HepG2 (cell line): ENCODE measurements around the gene UCN. TPM values are rescaled to one million over a fixed set of nuclear protein-coding genes. Genes with fewer than 3 reads are reported as not detected.

Source experiments
- ATF1 ChIP-seq: IDR thresholded peaks from 2 replicates; pipeline ENCODE4 v1.6.1; 2016; ENCODE audit warnings: mild to moderate bottlenecking, control low read depth
- BRD4 ChIP-seq: sonication (generic); formaldehyde crosslinking; IDR thresholded peaks from 2 replicates; pipeline ENCODE4 v1.4.0; 2020; ENCODE audit warnings: missing genetic modification reagents
- CBX5 ChIP-seq: sonication (generic); formaldehyde crosslinking; IDR thresholded peaks from 2 replicates; pipeline ENCODE4 v1.4.0; 2020; ENCODE audit warnings: missing genetic modification reagents, borderline replicate concordance
- CREB1 ChIP-seq, 2 experiments: fragments of 450-650 bp in 1 of 2; IDR thresholded peaks; 2 replicates each; pipeline ENCODE4 v1.6.1; 2016 to 2017; ENCODE audit warnings: control low read depth in 1 of 2, mild to moderate bottlenecking in 1 of 2, missing compliant biosample characterization in 1 of 2, missing genetic modification characterization in 1 of 2
- E2F1 ChIP-seq: sonication (generic); formaldehyde crosslinking; IDR thresholded peaks from 2 replicates; pipeline ENCODE4 v1.5.0; 2020; ENCODE audit warnings: missing genetic modification reagents
- ETV5 ChIP-seq: IDR thresholded peaks from 2 replicates; pipeline ENCODE4 v1.6.1; 2018; ENCODE audit warnings: missing biosample characterization, missing genetic modification reagents, inconsistent platforms, borderline replicate concordance
- HMG20B ChIP-seq: conservative IDR thresholded peaks from 2 replicates; pipeline ENCODE4 v1.6.1; 2016; ENCODE audit warnings: missing genetic modification reagents, missing compliant biosample characterization
- LCORL ChIP-seq, 2 experiments: fragments of 450-650 bp in 1 of 2; sonication (generic) in 1 of 2; formaldehyde crosslinking in 1 of 2; IDR thresholded peaks; 2 replicates each; pipeline versions ENCODE4 v1.5.0 to v1.6.1; 2017 to 2020; ENCODE audit warnings: antibody characterized with exemption in 1 of 2, missing genetic modification reagents in 1 of 2
- NFKB2 ChIP-seq: sonication (generic); formaldehyde crosslinking; IDR thresholded peaks from 2 replicates; pipeline ENCODE4 v1.4.0; 2020; ENCODE audit warnings: missing genetic modification reagents, borderline replicate concordance
- NFKBIZ ChIP-seq: IDR thresholded peaks from 2 replicates; pipeline ENCODE4 v1.6.1; 2018; ENCODE audit warnings: missing genetic modification reagents, missing compliant biosample characterization
- PAF1 ChIP-seq: IDR thresholded peaks from 2 replicates; pipeline ENCODE4 v1.6.1; 2016; ENCODE audit warnings: missing genetic modification reagents, missing compliant biosample characterization
- RBM39 ChIP-seq: fragments of 200-400 bp; formaldehyde crosslinking; IDR thresholded peaks from one replicate; pipeline ENCODE4 v1.6.1; 2018; ENCODE audit warnings: antibody characterized with exemption, mild to moderate bottlenecking, low read depth, low read length; ENCODE audit not compliant: poor library complexity, severe bottlenecking
- ZNF12 ChIP-seq: sonication (generic); formaldehyde crosslinking; IDR thresholded peaks from 2 replicates; pipeline ENCODE4 v1.5.0; 2020; ENCODE audit warnings: missing genetic modification reagents
- ZNF207 ChIP-seq: fragments of 450-650 bp; IDR thresholded peaks from 2 replicates; pipeline ENCODE4 v1.6.1; 2016; ENCODE audit warnings: antibody characterized with exemption, borderline replicate concordance
- ZNF263 ChIP-seq: sonication (generic); formaldehyde crosslinking; IDR thresholded peaks from 2 replicates; pipeline ENCODE4 v1.4.0; 2020; ENCODE audit warnings: missing genetic modification reagents
- ZNF407 ChIP-seq: sonication (generic); formaldehyde crosslinking; IDR thresholded peaks from one replicate; pipeline ENCODE4 v1.5.1; 2020; ENCODE audit warnings: mild to moderate bottlenecking, missing genetic modification reagents; ENCODE audit errors: not compliant biosample characterization
- ZNF432 ChIP-seq: sonication (generic); formaldehyde crosslinking; IDR thresholded peaks from 2 replicates; pipeline ENCODE4 v1.5.0; 2020; ENCODE audit warnings: missing genetic modification reagents, mild to moderate bottlenecking, borderline replicate concordance
- ZNF501 ChIP-seq: sonication (generic); formaldehyde crosslinking; IDR thresholded peaks from 2 replicates; pipeline ENCODE4 v1.5.1; 2020; ENCODE audit warnings: mild to moderate bottlenecking, moderate library complexity, missing genetic modification reagents
- ZNF614 ChIP-seq: IDR thresholded peaks from 2 replicates; pipeline ENCODE4 v1.6.1; 2018; ENCODE audit warnings: missing biosample characterization, missing genetic modification reagents, inconsistent platforms, borderline replicate concordance
- polyA plus RNA-seq, 8 experiments: library from polyadenylated mRNA; depleted of rRNA in 3 of 8; stranded (reverse) in 7 of 8; unstranded in 1 of 8; fragments of >200 nt; fragmentation: Illumina TruSeq in 4 of 8; extraction: Trizol in 4 of 8; gene quantifications; 2 replicates each; pipeline versions ENCODE4 v1.2.1 to v1.2.3, GENCODE V29; 2011 to 2016; ENCODE audit warnings: low read depth in 4 of 8, missing spikeins in 1 of 8, mixed read lengths in 1 of 8; ENCODE audit not compliant: insufficient read depth in 1 of 8
- total RNA-seq, 5 experiments: library from RNA; depleted of rRNA; stranded (reverse); fragments of >200 nt; fragmentation: Illumina TruSeq; extraction: Trizol; gene quantifications; 2 replicates each; pipeline ENCODE4 v1.2.3, GENCODE V29; 2016; ENCODE audit warnings: low read depth in 1 of 5

The UCN gene
- total and polyA plus RNA-seq, 2 of the 13 experiments (the other 11 are each of a cell fraction or from before 2014, with no cell fraction given), result 1.2 to 2.3 TPM

GRCh38 chr2:27356382-27357181 lies 48.3 kb upstream of the UCN start, which contains the start of gene GTF3C2 (continued):
- TF ChIP-seq ZNF407 (peak; percentile 61), ZNF207 (no peak), RBM39 (peak; percentile 87), E2F1 (peak; percentile 63), ZNF432 (CRISPR knock-in tag) (no peak), HMG20B (CRISPR knock-in tag) (0 out of 2 replicates have a peak, but pooled peaks have one; percentile 22), ETV5 (peak; percentile 87), BRD4 (CRISPR knock-in tag) (peak; percentile 95), ZNF12 (CRISPR knock-in tag) (no peak; the same call in 1 of the 2 replicates), LCORL (IDR thresholded peaks at IDR 0.05) (no peak), LCORL (CRISPR knock-in tag; IDR thresholded peaks at IDR 0.05) (peak; percentile 81; the same call in 1 of the 2 replicates), ZNF501 (CRISPR knock-in tag) (peak; percentile 99), ZNF263 (CRISPR knock-in tag) (peak; percentile 58; the same call in 1 of the 2 replicates), NFKB2 (CRISPR knock-in tag) (peak; percentile 83; the same call in 1 of the 2 replicates), CREB1 (IDR thresholded peaks at IDR 0.05) (peak; percentile 98), CREB1 (CRISPR knock-in tag; IDR thresholded peaks at IDR 0.05) (peak; percentile 99), ZNF614 (CRISPR knock-in tag) (no peak), PAF1 (CRISPR knock-in tag) (no peak; the same call in 1 of the 2 replicates), NFKBIZ (CRISPR knock-in tag) (peak; percentile 52), CBX5 (CRISPR knock-in tag) (peak; percentile 63; the same call in 1 of the 2 replicates), ATF1 (CRISPR knock-in tag) (peak; percentile 99)
